ENCODE results near the gene MRPL1.

- no peak for TF ChIP-seq EZH2 (IDR thresholded peaks at IDR 0.05; ENCODE audit: low read length, missing control alignments)
- TF ChIP-seq, protein P1, sequence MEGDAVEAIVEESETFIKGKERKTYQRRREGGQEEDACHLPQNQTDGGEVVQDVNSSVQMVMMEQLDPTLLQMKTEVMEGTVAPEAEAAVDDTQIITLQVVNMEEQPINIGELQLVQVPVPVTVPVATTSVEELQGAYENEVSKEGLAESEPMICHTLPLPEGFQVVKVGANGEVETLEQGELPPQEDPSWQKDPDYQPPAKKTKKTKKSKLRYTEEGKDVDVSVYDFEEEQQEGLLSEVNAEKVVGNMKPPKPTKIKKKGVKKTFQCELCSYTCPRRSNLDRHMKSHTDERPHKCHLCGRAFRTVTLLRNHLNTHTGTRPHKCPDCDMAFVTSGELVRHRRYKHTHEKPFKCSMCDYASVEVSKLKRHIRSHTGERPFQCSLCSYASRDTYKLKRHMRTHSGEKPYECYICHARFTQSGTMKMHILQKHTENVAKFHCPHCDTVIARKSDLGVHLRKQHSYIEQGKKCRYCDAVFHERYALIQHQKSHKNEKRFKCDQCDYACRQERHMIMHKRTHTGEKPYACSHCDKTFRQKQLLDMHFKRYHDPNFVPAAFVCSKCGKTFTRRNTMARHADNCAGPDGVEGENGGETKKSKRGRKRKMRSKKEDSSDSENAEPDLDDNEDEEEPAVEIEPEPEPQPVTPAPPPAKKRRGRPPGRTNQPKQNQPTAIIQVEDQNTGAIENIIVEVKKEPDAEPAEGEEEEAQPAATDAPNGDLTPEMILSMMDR (conservative IDR thresholded peaks at IDR 0.05 in 1 of 2, IDR thresholded peaks at IDR 0.05 in 1 of 2; ENCODE audit: low read depth in 1 of 2, low read length in 2 of 2): no peak
These were observed 48.0 kb downstream of the MRPL1 start for GRCh38 chr4:77910676-77911075.

Data from fibroblast of lung (primary cell).